ENCODE results near the gene COL6A1.

DNA sequence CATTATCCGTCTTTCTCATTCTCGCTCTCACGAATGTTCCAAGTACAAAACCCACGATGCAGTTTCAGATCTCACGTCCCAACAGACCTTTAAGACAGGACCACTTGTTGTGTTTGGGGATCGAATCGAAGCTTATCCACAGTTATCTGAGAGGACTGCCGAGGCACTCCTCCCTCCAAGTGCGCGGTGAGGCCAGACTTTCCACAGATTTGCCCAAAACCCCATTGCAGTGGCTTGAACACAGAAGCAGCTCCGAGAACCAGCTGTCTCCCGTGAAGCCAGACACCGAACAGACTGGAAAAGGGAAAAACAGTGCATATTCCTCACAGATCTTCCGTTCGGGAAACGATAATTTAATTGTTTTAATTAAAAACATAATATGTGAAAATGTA, 69.8 kb downstream of the COL6A1 start:
- TF ChIP-seq, protein P1, sequence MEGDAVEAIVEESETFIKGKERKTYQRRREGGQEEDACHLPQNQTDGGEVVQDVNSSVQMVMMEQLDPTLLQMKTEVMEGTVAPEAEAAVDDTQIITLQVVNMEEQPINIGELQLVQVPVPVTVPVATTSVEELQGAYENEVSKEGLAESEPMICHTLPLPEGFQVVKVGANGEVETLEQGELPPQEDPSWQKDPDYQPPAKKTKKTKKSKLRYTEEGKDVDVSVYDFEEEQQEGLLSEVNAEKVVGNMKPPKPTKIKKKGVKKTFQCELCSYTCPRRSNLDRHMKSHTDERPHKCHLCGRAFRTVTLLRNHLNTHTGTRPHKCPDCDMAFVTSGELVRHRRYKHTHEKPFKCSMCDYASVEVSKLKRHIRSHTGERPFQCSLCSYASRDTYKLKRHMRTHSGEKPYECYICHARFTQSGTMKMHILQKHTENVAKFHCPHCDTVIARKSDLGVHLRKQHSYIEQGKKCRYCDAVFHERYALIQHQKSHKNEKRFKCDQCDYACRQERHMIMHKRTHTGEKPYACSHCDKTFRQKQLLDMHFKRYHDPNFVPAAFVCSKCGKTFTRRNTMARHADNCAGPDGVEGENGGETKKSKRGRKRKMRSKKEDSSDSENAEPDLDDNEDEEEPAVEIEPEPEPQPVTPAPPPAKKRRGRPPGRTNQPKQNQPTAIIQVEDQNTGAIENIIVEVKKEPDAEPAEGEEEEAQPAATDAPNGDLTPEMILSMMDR (conservative IDR thresholded peaks at IDR 0.05; ENCODE audit: low read length) = no peak
- no peak for TF ChIP-seq EZH2phosphoT487 (IDR thresholded peaks at IDR 0.05; ENCODE audit: borderline replicate concordance, low read depth, low read length)
